ENCODE results near the gene CELSR1.

The CELSR1 gene

DNA sequence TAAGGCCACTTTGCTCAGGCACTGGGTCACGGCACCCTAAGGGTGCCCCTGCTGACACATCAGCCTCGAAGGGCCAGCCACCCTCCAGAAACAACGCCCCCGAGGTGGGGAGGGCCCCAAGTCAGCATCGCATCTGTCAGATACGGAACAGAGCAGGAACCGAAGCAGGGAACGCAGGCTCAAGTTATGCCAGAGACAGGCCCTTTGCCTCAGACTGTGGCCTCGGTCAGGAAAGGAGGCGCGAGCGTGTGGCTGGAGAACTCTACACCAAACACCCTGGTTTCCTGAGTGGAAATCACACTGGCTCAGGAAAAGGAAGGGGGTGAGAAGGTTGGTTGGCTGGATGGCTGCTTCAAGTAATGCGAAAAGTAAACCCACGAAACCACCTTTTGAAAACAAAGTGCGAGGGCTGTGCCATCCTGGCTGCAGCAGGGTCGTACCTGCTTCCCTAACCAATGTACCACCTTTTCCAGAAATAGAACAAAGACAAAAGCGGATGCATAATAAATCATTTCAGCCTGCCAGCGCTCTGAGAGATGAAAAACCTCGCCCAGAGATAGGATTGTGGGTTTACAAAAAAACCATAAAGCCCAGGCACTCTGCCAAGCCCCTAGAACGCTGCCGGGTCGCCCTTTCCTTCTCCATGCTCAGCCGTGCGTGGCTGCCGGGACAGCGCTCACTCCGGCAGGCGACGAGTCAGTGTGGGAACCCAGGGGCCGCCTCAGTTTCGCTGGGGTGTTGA, 163.3 kb downstream of the CELSR1 start:
- no peak overlapping the region for H4K12ac ChIP-seq (ENCODE audit: low read depth, low read length)
- no peaks in the 10 kb centered on the region for H3K27me3 ChIP-seq (ENCODE audit: insufficient read depth, low read length)
- H3K4me1 ChIP-seq (ENCODE audit: control insufficient read depth in 1 of 2, insufficient read depth in 2 of 2, low read length in 2 of 2) = peaks cover 17 to 21% of the 10 kb centered on the region in 2 experiments
- H3K4ac ChIP-seq (ENCODE audit: low read depth, low read length) = no peak overlapping the region
- H2BK120ac ChIP-seq (ENCODE audit: insufficient read depth, low read length, poor library complexity) = no peak overlapping the region
- no peak overlapping the region for H3K27ac ChIP-seq (ENCODE audit: low read depth, low read length)
- no peak overlapping the region for H3K4me3 ChIP-seq (ENCODE audit: low read depth, low read length)
- no peak overlapping the region for H4K8ac ChIP-seq (ENCODE audit: low read depth, low read length)
- H2AK5ac ChIP-seq (ENCODE audit: low read length) = no peak overlapping the region
- H3K79me1 ChIP-seq (ENCODE audit: low read length) = peaks cover 16% of the 10 kb centered on the region
- no peak overlapping the region for H2AFZ ChIP-seq (ENCODE audit: insufficient read depth, low read length, poor library complexity)
- no peak for DNase-seq
- H3K4me2 ChIP-seq (ENCODE audit: low read length) = no peak overlapping the region
- H3K79me2 ChIP-seq (ENCODE audit: control insufficient read depth, insufficient read depth, low read length, poor library complexity) = no peaks in the 10 kb centered on the region
- H3K14ac ChIP-seq (ENCODE audit: low read length) = no peak overlapping the region
- WGBS (ENCODE audit: extremely low coverage, insufficient coverage, insufficient read length) = no CpG with 5 or more reads among the region's 31 CpGs
- no peak overlapping the region for H2BK12ac ChIP-seq (ENCODE audit: low read length)
- peaks cover 22 to 25% of the 10 kb centered on the region in 2 experiments for H3K36me3 ChIP-seq (ENCODE audit: control insufficient read depth in 1 of 2, insufficient read depth in 2 of 2, low read length in 2 of 2)
- no peak overlapping the region for H2BK5ac ChIP-seq (ENCODE audit: low read depth, low read length, poor library complexity)
- H4K91ac ChIP-seq (ENCODE audit: low read depth, low read length) = no peak overlapping the region
- H3K18ac ChIP-seq (ENCODE audit: low read length) = no peak overlapping the region
- no peak overlapping the region for H3K23ac ChIP-seq (ENCODE audit: low read length)
- peaks cover 14% of the 10 kb centered on the region for H3K9me3 ChIP-seq (ENCODE audit: insufficient read depth, low read depth, low read length)
- no peak overlapping the region for H3K9ac ChIP-seq (ENCODE audit: low read length)

DNA sequence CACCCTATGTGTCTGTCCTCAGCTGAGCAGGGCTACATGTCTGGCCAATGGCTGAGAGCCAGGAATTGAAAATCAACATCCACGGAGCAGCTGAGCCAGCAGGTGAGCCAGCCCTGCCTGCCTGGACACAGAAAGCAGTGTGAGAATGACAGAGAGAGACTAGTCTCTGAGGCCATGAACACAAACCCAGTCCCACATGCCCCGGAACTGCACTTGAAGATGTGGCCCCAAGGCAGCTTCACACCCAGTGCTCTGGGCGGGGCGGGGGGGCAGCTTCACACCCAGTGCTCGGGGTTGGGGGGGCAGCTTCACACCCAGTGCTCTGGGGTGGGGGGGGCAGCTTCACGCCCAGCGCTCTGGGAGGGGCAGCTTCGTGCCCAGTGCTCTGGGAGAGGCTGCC, 164.3 kb downstream of the CELSR1 start:
- no peak overlapping the region for H3K4ac ChIP-seq (ENCODE audit: low read depth, low read length)
- no peak overlapping the region for H4K8ac ChIP-seq (ENCODE audit: low read depth, low read length)
- no peak overlapping the region for H4K91ac ChIP-seq (ENCODE audit: low read depth, low read length)
- H3K14ac ChIP-seq (ENCODE audit: low read length) = no peak overlapping the region
- H3K9me3 ChIP-seq (ENCODE audit: insufficient read depth, low read depth, low read length) = peaks cover 14% of the 10 kb centered on the region
- H3K4me3 ChIP-seq (ENCODE audit: low read depth, low read length) = no peak overlapping the region
- no peak overlapping the region for H2AFZ ChIP-seq (ENCODE audit: insufficient read depth, low read length, poor library complexity)
- H3K27me3 ChIP-seq (ENCODE audit: insufficient read depth, low read length) = no peaks in the 10 kb centered on the region
- no peak overlapping the region for H3K18ac ChIP-seq (ENCODE audit: low read length)
- no peak overlapping the region for H3K9ac ChIP-seq (ENCODE audit: low read length)
- H2BK120ac ChIP-seq (ENCODE audit: insufficient read depth, low read length, poor library complexity) = no peak overlapping the region
- no peaks in the 10 kb centered on the region for H3K79me2 ChIP-seq (ENCODE audit: control insufficient read depth, insufficient read depth, low read length, poor library complexity)
- H4K12ac ChIP-seq (ENCODE audit: low read depth, low read length) = no peak overlapping the region
- no peak overlapping the region for H3K23ac ChIP-seq (ENCODE audit: low read length)
- peaks cover 11 to 13% of the 10 kb centered on the region in 2 experiments for H3K4me1 ChIP-seq (ENCODE audit: control insufficient read depth in 1 of 2, insufficient read depth in 2 of 2, low read length in 2 of 2)
- H2AK5ac ChIP-seq (ENCODE audit: low read length) = no peak overlapping the region
- no peak overlapping the region for H2BK5ac ChIP-seq (ENCODE audit: low read depth, low read length, poor library complexity)
- no peak overlapping the region for H2BK12ac ChIP-seq (ENCODE audit: low read length)
- H3K27ac ChIP-seq (ENCODE audit: low read depth, low read length) = no peak overlapping the region
- H3K79me1 ChIP-seq (ENCODE audit: low read length) = peaks cover 12% of the 10 kb centered on the region
- H3K4me2 ChIP-seq (ENCODE audit: low read length) = no peak overlapping the region
- no peak for DNase-seq
- WGBS (ENCODE audit: extremely low coverage, insufficient coverage, insufficient read length) = no CpG with 5 or more reads among the region's 8 CpGs
- H3K36me3 ChIP-seq (ENCODE audit: control insufficient read depth in 1 of 2, insufficient read depth in 2 of 2, low read length in 2 of 2) = peaks cover 22 to 25% of the 10 kb centered on the region in 2 experiments

DNA sequence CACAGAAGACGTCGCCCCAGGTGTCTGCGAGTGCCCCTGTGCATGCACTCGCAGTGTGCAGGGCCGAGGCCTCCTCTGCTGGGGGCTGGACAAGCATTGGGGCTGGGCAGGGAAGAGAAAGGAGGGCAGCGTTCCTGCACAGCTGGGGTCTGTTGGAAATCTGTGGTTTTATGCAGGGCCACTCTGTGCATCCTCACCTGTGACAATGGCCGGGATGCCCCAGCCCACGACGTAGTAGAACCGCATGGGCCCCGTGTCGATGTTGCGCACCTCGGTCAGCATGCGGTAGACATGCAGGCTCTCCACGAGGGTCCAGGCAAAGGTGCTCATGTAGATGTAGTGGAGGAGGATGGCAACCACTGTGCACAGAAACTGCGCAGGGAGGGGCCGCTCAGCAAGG, 164.7 kb downstream of the CELSR1 start:
- Histone ChIP-seq H3K27me3 (ENCODE audit: insufficient read depth, low read length) (no peaks in the 10 kb centered on the region), H2BK12ac (ENCODE audit: low read length) (no peak overlapping the region), H4K91ac (ENCODE audit: low read depth, low read length) (no peak overlapping the region), H3K14ac (ENCODE audit: low read length) (no peak overlapping the region), H3K4me2 (ENCODE audit: low read length) (no peak overlapping the region), H3K9me3 (ENCODE audit: insufficient read depth, low read depth, low read length) (peaks cover 14% of the 10 kb centered on the region), H4K12ac (ENCODE audit: low read depth, low read length) (no peak overlapping the region), H3K27ac (ENCODE audit: low read depth, low read length) (no peak overlapping the region), H3K9ac (ENCODE audit: low read length) (no peak overlapping the region), H3K4ac (ENCODE audit: low read depth, low read length) (no peak overlapping the region), H3K4me3 (ENCODE audit: low read depth, low read length) (no peak overlapping the region), H3K79me2 (ENCODE audit: control insufficient read depth, insufficient read depth, low read length, poor library complexity) (no peaks in the 10 kb centered on the region), H2AFZ (ENCODE audit: insufficient read depth, low read length, poor library complexity) (no peak overlapping the region), H2BK120ac (ENCODE audit: insufficient read depth, low read length, poor library complexity) (no peak overlapping the region), H2AK5ac (ENCODE audit: low read length) (no peak overlapping the region), H3K79me1 (ENCODE audit: low read length) (peaks cover 8% of the 10 kb centered on the region), H3K36me3 (ENCODE audit: control insufficient read depth in 1 of 2, insufficient read depth in 2 of 2, low read length in 2 of 2) (peaks cover 22 to 25% of the 10 kb centered on the region in 2 experiments), H3K4me1 (ENCODE audit: control insufficient read depth in 1 of 2, insufficient read depth in 2 of 2, low read length in 2 of 2) (peaks cover 9 to 10% of the 10 kb centered on the region in 2 experiments), H4K8ac (ENCODE audit: low read depth, low read length) (no peak overlapping the region), H2BK5ac (ENCODE audit: low read depth, low read length, poor library complexity) (no peak overlapping the region), H3K18ac (ENCODE audit: low read length) (no peak overlapping the region), H3K23ac (ENCODE audit: low read length) (no peak overlapping the region)
- WGBS (ENCODE audit: extremely low coverage, insufficient coverage, insufficient read length) = no CpG with 5 or more reads among the region's 18 CpGs
- DNase-seq = no peak

DNA sequence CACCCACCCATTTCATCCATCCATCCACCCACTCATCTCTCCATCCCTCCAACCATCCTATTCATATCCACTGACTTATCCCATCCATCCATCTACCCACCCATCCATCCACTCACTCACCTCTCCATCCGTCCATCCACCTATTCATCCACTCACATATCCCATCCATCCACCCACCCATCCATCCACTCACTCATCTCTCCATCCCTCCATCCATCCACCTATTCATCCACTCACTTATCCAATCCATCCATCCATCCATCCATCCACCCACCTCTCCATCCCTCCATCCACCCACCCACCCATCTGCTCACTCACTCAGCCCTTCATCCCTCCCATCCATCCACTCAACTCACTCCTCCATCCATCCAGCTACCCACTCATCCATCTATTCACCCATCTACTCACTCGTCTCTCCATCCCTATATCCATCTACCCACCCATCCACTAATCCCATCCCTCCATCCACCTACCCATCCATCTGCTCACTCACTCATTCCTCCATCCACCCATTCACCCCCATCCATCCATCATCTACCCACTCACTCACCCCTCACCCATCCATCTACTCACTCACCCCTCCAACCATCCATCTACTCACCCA, 165.7 kb downstream of the CELSR1 start:
- no peaks in the 10 kb centered on the region for H3K79me2 ChIP-seq (ENCODE audit: control insufficient read depth, insufficient read depth, low read length, poor library complexity)
- no peak overlapping the region for H3K4me2 ChIP-seq (ENCODE audit: low read length)

More for the DNA sequence above, 165.7 kb downstream of the CELSR1 start:
- Histone ChIP-seq H2BK12ac (ENCODE audit: low read length) (no peak overlapping the region), H3K4ac (ENCODE audit: low read depth, low read length) (no peak overlapping the region), H3K18ac (ENCODE audit: low read length) (no peak overlapping the region), H3K9me3 (ENCODE audit: insufficient read depth, low read depth, low read length) (peaks cover 11% of the 10 kb centered on the region), H2AK5ac (ENCODE audit: low read length) (no peak overlapping the region), H2AFZ (ENCODE audit: insufficient read depth, low read length, poor library complexity) (no peak overlapping the region), H3K36me3 (ENCODE audit: control insufficient read depth in 1 of 2, insufficient read depth in 2 of 2, low read length in 2 of 2) (peaks cover 18 to 25% of the 10 kb centered on the region in 2 experiments), H3K9ac (ENCODE audit: low read length) (no peak overlapping the region), H3K27ac (ENCODE audit: low read depth, low read length) (no peak overlapping the region), H4K91ac (ENCODE audit: low read depth, low read length) (no peak overlapping the region), H4K8ac (ENCODE audit: low read depth, low read length) (no peak overlapping the region), H4K12ac (ENCODE audit: low read depth, low read length) (no peak overlapping the region), H3K23ac (ENCODE audit: low read length) (no peak overlapping the region), H2BK5ac (ENCODE audit: low read depth, low read length, poor library complexity) (no peak overlapping the region), H3K4me3 (ENCODE audit: low read depth, low read length) (no peak overlapping the region), H3K79me1 (ENCODE audit: low read length) (peaks cover under 1% of the 10 kb centered on the region), H3K27me3 (ENCODE audit: insufficient read depth, low read length) (no peaks in the 10 kb centered on the region), H3K4me1 (ENCODE audit: control insufficient read depth in 1 of 2, insufficient read depth in 2 of 2, low read length in 2 of 2) (peaks cover under 1 to 2% of the 10 kb centered on the region in 2 experiments), H2BK120ac (ENCODE audit: insufficient read depth, low read length, poor library complexity) (no peak overlapping the region), H3K14ac (ENCODE audit: low read length) (no peak overlapping the region)
- 100% methylated on average over 2 of the region's 2 CpGs for WGBS (ENCODE audit: extremely low coverage, insufficient coverage, insufficient read length)
- no peak for DNase-seq

All from trophoblast cell (in vitro differentiated cells and primary cell).